Esophagus squamous epithelium (tissue), 4 donors: Measurements from ENCODE around the gene TH.

Experiments used
- CTCF ChIP-seq, 6 experiments: fragments of 450-650 bp in 4 of 6; fragments of 200-600 bp in 2 of 6; sonication (generic) in 2 of 6; IDR thresholded peaks; one replicate each; pipeline ENCODE4 v1.5.1; 2016 to 2019; ENCODE audit warnings: antibody characterized with exemption in 6 of 6, mild to moderate bottlenecking in 4 of 6, moderate library complexity in 4 of 6
- POLR2A ChIP-seq, 4 donors: fragments of 450-650 bp; IDR thresholded peaks; one replicate each; pipeline ENCODE4 v1.6.1; 2017; ENCODE audit warnings: antibody characterized with exemption in 4 of 4, mild to moderate bottlenecking in 4 of 4, moderate library complexity in 3 of 4

GRCh38 chr11:2200957-2201519 is 29.4 kb upstream of the TH start:
- TF ChIP-seq POLR2A (IDR thresholded peaks at IDR 0.05) (no peak), CTCF (IDR thresholded peaks at IDR 0.05) (no peak)
